K562 (cell line): ENCODE results near the gene FPGS. TPM values are rescaled to one million over a fixed set of nuclear protein-coding genes. Genes with fewer than 3 reads are reported as not detected.

ENCODE experiments used
- ARID3A ChIP-seq: IDR thresholded peaks from 2 replicates; pipeline ENCODE4 v1.6.1; 2012; ENCODE audit warnings: low read depth, low read length, improper control_type of control experiment, borderline replicate concordance
- ATF1 ChIP-seq, 2 experiments: fragments of 450-650 bp in 1 of 2; IDR thresholded peaks; 2 replicates each; pipeline ENCODE4 v1.6.1; 2016; ENCODE audit warnings: missing compliant biosample characterization in 1 of 2, missing genetic modification characterization in 1 of 2
- ATF7 ChIP-seq: fragments of 450-650 bp; IDR thresholded peaks from 2 replicates; pipeline ENCODE4 v1.7.1; 2014; ENCODE audit warnings: mild to moderate bottlenecking, moderate library complexity
- CBFA2T3 ChIP-seq: fragments of 450-650 bp; IDR thresholded peaks from 2 replicates; pipeline ENCODE4 v1.6.1; 2017
- EP300 ChIP-seq: IDR thresholded peaks from 2 replicates; pipeline ENCODE4 v1.6.1; 2012; ENCODE audit warnings: low read length, improper control_type of control experiment
- GATA2 ChIP-seq: sonication (generic); formaldehyde crosslinking; IDR thresholded peaks from 2 replicates; pipeline ENCODE4 v1.4.0; 2020; ENCODE audit warnings: mild to moderate bottlenecking, missing genetic modification reagents
- HEY1 ChIP-seq: fragments of 250-450 bp; sonication (Bioruptor Pico); IDR thresholded peaks from 2 replicates; pipeline ENCODE4 v1.5.0; 2020; ENCODE audit warnings: mild to moderate bottlenecking, moderate library complexity, borderline replicate concordance
- MLX ChIP-seq, 2 experiments: fragments of 450-650 bp in 1 of 2; sonication (generic) in 1 of 2; formaldehyde crosslinking; conservative IDR thresholded peaks; 2 replicates each; pipeline versions ENCODE4 v1.4.0 to v1.8.1; 2020 to 2022; ENCODE audit warnings: mild to moderate bottlenecking in 1 of 2, missing genetic modification reagents in 1 of 2
- PCBP2 ChIP-seq: fragments of 200-400 bp; formaldehyde crosslinking; IDR thresholded peaks from 2 replicates; pipeline ENCODE4 v1.6.1; 2018; ENCODE audit warnings: low read length, low read depth, mild to moderate bottlenecking, moderate library complexity; ENCODE audit not compliant: poor library complexity, severe bottlenecking
- RFX5 ChIP-seq: IDR thresholded peaks from 2 replicates; pipeline ENCODE4 v1.6.1; 2011; ENCODE audit warnings: low read depth, mild to moderate bottlenecking, improper control_type of control experiment, low read length
- ZBTB33 ChIP-seq: sonication (generic); formaldehyde crosslinking; IDR thresholded peaks from 2 replicates; pipeline ENCODE4 v1.8.1; 2023; ENCODE audit warnings: mild to moderate bottlenecking, missing genetic modification reagents
- ZNF354B ChIP-seq: fragments of 250-450 bp; sonication (Bioruptor Pico); IDR thresholded peaks from 2 replicates; pipeline ENCODE4 v1.4.0; 2020
- ZNF695 ChIP-seq: fragments of 450-650 bp; formaldehyde crosslinking; IDR thresholded peaks from 2 replicates; pipeline ENCODE4 v1.4.0; 2020; ENCODE audit warnings: mild to moderate bottlenecking, moderate library complexity
- polyA plus RNA-seq, 8 experiments: library from polyadenylated mRNA; depleted of rRNA in 4 of 8; stranded (reverse) in 5 of 8; unstranded in 3 of 8; fragments of >200 nt; fragmentation: Nextera tagmentation in 2 of 8; fragmentation: Illumina TruSeq in 1 of 8; extraction: Ambion mirVana in 2 of 8; extraction: Trizol in 1 of 8; gene quantifications; 2 replicates each; pipeline versions ENCODE4 v1.2.1 to v1.2.3, GENCODE V29; 2011 to 2014; ENCODE audit warnings: inconsistent platforms in 1 of 8, missing spikeins in 1 of 8
- total RNA-seq, 7 experiments: library from RNA; depleted of rRNA in 6 of 7; stranded (reverse); fragments of >200 nt in 6 of 7; fragmentation: Illumina TruSeq in 2 of 7; extraction: Trizol in 2 of 7; gene quantifications; 2 replicates each; pipeline versions ENCODE4 v1.2.1 to v1.2.3, GENCODE V29; 2011 to 2021; ENCODE audit warnings: low replicate concordance in 1 of 7
- TF ChIP-seq, protein P1 (sequence below): fragments of 250-450 bp; sonication (Bioruptor Pico); IDR thresholded peaks from 2 replicates; pipeline ENCODE4 v1.5.0; 2021
- TF ChIP-seq, protein P2 (sequence below), 2 experiments: IDR thresholded peaks in 1 of 2; conservative IDR thresholded peaks in 1 of 2; 2 replicates each; pipeline ENCODE4 v1.6.1; 2016; ENCODE audit warnings: low read depth in 2 of 2, mild to moderate bottlenecking in 1 of 2, missing compliant biosample characterization in 1 of 2, missing genetic modification characterization in 1 of 2, moderate library complexity in 1 of 2
- TF ChIP-seq, protein P3 (sequence below), 2 experiments: fragments of 450-650 bp; conservative IDR thresholded peaks; 2 replicates each; pipeline ENCODE4 v1.6.1; 2017; ENCODE audit warnings: mild to moderate bottlenecking in 2 of 2, moderate library complexity in 2 of 2

The FPGS gene
- total and polyA plus RNA-seq, 9 of the 15 experiments (the other 6 are each of a cell fraction or from before 2014, with no cell fraction given): 0.84 to 86.4 (median 59.2) TPM

DNA sequence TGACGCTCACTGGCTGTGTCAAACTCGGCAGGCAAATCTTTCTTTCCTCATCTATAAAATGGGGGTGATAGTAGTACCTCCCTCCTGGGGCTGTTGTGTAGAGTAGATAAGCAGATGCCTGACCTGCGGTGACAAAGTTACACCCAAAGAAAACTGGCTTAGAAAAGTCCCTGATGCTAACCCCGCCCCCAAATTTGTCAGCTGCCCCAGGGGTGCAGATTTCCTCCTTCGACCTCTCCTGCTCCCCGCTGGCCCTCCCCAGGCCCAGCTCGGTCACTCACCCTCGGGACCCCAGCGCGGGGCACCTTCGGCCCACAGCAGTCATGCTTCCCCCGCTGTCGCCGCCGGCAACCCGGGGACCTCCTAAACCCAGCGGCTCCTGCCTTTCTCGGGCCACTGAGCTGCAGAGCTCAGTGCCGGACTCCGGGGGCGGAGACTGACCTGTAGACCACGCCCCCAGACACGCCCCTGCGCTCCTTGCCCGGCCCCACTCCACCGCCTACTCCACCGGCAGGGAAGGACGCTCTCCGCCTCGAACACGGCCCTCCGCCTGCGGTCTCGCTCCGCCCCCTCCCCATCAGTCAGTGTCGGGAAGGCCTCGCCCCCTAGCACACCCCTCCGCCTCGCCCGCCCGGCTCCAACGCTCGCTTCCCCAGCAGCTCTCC, 31.6 kb upstream of the FPGS start (continued):
- TF ChIP-seq, protein P1, sequence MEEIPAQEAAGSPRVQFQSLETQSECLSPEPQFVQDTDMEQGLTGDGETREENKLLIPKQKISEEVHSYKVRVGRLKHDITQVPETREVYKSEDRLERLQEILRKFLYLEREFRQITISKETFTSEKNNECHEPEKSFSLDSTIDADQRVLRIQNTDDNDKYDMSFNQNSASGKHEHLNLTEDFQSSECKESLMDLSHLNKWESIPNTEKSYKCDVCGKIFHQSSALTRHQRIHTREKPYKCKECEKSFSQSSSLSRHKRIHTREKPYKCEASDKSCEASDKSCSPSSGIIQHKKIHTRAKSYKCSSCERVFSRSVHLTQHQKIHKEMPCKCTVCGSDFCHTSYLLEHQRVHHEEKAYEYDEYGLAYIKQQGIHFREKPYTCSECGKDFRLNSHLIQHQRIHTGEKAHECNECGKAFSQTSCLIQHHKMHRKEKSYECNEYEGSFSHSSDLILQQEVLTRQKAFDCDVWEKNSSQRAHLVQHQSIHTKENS: no peak
- no peak for TF ChIP-seq ZBTB33 (CRISPR knock-in tag)
- peak; percentile 40; the same call in 1 of the 2 replicates for TF ChIP-seq GATA2 (CRISPR knock-in tag)
- peak; percentile 61; the same call in 1 of the 2 replicates for TF ChIP-seq EP300
- no peak; the same call in 1 of the 2 replicates for TF ChIP-seq HEY1 (CRISPR knock-in tag)
- TF ChIP-seq, protein P2, sequence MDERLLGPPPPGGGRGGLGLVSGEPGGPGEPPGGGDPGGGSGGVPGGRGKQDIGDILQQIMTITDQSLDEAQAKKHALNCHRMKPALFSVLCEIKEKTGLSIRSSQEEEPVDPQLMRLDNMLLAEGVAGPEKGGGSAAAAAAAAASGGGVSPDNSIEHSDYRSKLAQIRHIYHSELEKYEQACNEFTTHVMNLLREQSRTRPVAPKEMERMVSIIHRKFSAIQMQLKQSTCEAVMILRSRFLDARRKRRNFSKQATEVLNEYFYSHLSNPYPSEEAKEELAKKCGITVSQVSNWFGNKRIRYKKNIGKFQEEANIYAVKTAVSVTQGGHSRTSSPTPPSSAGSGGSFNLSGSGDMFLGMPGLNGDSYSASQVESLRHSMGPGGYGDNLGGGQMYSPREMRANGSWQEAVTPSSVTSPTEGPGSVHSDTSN (CRISPR knock-in tag; IDR thresholded peaks at IDR 0.05; ENCODE audit: low read depth): peak; percentile 92
- TF ChIP-seq, protein P2 (tag; conservative IDR thresholded peaks at IDR 0.05; ENCODE audit: low read depth): peak; percentile 96
- TF ChIP-seq, protein P3, sequence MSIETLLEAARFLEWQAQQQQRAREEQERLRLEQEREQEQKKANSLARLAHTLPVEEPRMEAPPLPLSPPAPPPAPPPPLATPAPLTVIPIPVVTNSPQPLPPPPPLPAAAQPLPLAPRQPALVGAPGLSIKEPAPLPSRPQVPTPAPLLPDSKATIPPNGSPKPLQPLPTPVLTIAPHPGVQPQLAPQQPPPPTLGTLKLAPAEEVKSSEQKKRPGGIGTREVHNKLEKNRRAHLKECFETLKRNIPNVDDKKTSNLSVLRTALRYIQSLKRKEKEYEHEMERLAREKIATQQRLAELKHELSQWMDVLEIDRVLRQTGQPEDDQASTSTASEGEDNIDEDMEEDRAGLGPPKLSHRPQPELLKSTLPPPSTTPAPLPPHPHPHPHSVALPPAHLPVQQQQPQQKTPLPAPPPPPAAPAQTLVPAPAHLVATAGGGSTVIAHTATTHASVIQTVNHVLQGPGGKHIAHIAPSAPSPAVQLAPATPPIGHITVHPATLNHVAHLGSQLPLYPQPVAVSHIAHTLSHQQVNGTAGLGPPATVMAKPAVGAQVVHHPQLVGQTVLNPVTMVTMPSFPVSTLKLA (conservative IDR thresholded peaks at IDR 0.05): peak in 1 of 2 experiments; percentile 52; a peak in 1 of 4 replicates
- TF ChIP-seq ATF1 (CRISPR knock-in tag; IDR thresholded peaks at IDR 0.05): no peak
- TF ChIP-seq ATF1 (tag; IDR thresholded peaks at IDR 0.05): peak; percentile 44
- no peak for TF ChIP-seq MLX (CRISPR knock-in tag; conservative IDR thresholded peaks at IDR 0.05)
- peak; percentile 77 for TF ChIP-seq ATF7
- no peak for TF ChIP-seq ARID3A
- TF ChIP-seq RFX5: no peak
- no peak for TF ChIP-seq ZNF695
- no peak for TF ChIP-seq ZNF354B (CRISPR knock-in tag)
- TF ChIP-seq CBFA2T3: peak; percentile 70
- TF ChIP-seq PCBP2: no peak
